ENCODE measurements around the gene ELMOD1. TPM values are rescaled to one million over a fixed set of nuclear protein-coding genes. Genes with fewer than 3 reads are reported as not detected.

Gene ELMOD1
- total RNA-seq, 3 donors from 2014 or later (not counting 1 experiment from before 2014, with no cell fraction given) = not detected

- no peaks in the 10 kb centered on the region for H3K9me3 Mint-ChIP-seq
- no peaks in the 10 kb centered on the region for H3K36me3 ChIP-seq (ENCODE audit: control insufficient read depth, insufficient read depth, low read length)
- no peaks in the 10 kb centered on the region for H3K36me3 Mint-ChIP-seq
- H3K9me3 ChIP-seq (ENCODE audit: control insufficient read depth, insufficient read depth, low read length) = no peaks in the 10 kb centered on the region
- WGBS (ENCODE audit: insufficient coverage) = 29% methylated on average over 3 of the region's 5 CpGs
- H3K4me3 Mint-ChIP-seq = peak overlapping the region; percentile 82
- H3K4me3 ChIP-seq (ENCODE audit: low read length) = no peak overlapping the region
- TF ChIP-seq CTCF (IDR thresholded peaks at IDR 0.05) = no peak
- ATAC-seq = no peak
- peaks cover 50% of the 10 kb centered on the region for H3K27me3 ChIP-seq (ENCODE audit: control insufficient read depth, insufficient read depth, low read length)
- peaks cover 57 to 78% of the 10 kb centered on the region in 2 donors for H3K27me3 Mint-ChIP-seq (ENCODE audit: low read depth in 2 of 2)
- H3K27ac Mint-ChIP-seq = no peak overlapping the region
- H3K4me1 ChIP-seq (ENCODE audit: control insufficient read depth, insufficient read depth, low read length) = peaks cover 22% of the 10 kb centered on the region
- H3K4me1 Mint-ChIP-seq = peaks cover 24% of the 10 kb centered on the region in 2 donors
- DNase-seq = no peak
- intact Hi-C loops (cut with micrococcal nuclease) = no loop called here
- H3K27ac ChIP-seq (ENCODE audit: low read length) = no peak overlapping the region
Observed at GRCh38 chr11:107592813-107593212, 1.9 kb downstream of the ELMOD1 start.

- no peak for ATAC-seq
- intact Hi-C loops (cut with micrococcal nuclease) = no loop called here
- TF ChIP-seq CTCF (IDR thresholded peaks at IDR 0.05) = no peak
- Histone ChIP-seq H3K27ac (ENCODE audit: low read length) (no peak overlapping the region), H3K27me3 (ENCODE audit: control insufficient read depth, insufficient read depth, low read length) (peaks cover 47% of the 10 kb centered on the region), H3K9me3 (ENCODE audit: control insufficient read depth, insufficient read depth, low read length) (no peaks in the 10 kb centered on the region), H3K4me1 (ENCODE audit: control insufficient read depth, insufficient read depth, low read length) (peaks cover 22% of the 10 kb centered on the region), H3K36me3 (ENCODE audit: control insufficient read depth, insufficient read depth, low read length) (no peaks in the 10 kb centered on the region), H3K4me3 (ENCODE audit: low read length) (no peak overlapping the region)
- H3K27ac Mint-ChIP-seq = no peak overlapping the region
- DNase-seq = no peak
- H3K27me3 Mint-ChIP-seq (ENCODE audit: low read depth in 2 of 2) = peaks cover 55 to 72% of the 10 kb centered on the region in 2 donors
- H3K4me1 Mint-ChIP-seq = peaks cover 24% of the 10 kb centered on the region in 2 donors
- no peak overlapping the region for H3K4me3 Mint-ChIP-seq
- H3K9me3 Mint-ChIP-seq = no peaks in the 10 kb centered on the region
- no peaks in the 10 kb centered on the region for H3K36me3 Mint-ChIP-seq
- 43% methylated on average over 4 of the region's 4 CpGs for WGBS (ENCODE audit: insufficient coverage)
Observed at GRCh38 chr11:107593951-107594350, 3.0 kb downstream of the ELMOD1 start.

- H3K27me3 ChIP-seq (ENCODE audit: control insufficient read depth, insufficient read depth, low read length) = peaks cover 43% of the 10 kb centered on the region
- intact Hi-C loops (cut with micrococcal nuclease) = no loop called here
Observed at GRCh38 chr11:107594736-107595135, 3.8 kb downstream of the ELMOD1 start.

More at GRCh38 chr11:107594736-107595135, 3.8 kb downstream of the ELMOD1 start:
- 72% methylated on average over 2 of the region's 2 CpGs for WGBS (ENCODE audit: insufficient coverage)
- H3K4me1 ChIP-seq (ENCODE audit: control insufficient read depth, insufficient read depth, low read length) = peaks cover 22% of the 10 kb centered on the region
- H3K9me3 ChIP-seq (ENCODE audit: control insufficient read depth, insufficient read depth, low read length) = no peaks in the 10 kb centered on the region
- no peak for DNase-seq
- Mint-ChIP-seq H3K27ac (no peak overlapping the region), H3K27me3 (ENCODE audit: low read depth in 2 of 2) (peaks cover 49 to 64% of the 10 kb centered on the region in 2 donors), H3K4me1 (peaks cover 24% of the 10 kb centered on the region in 2 donors), H3K9me3 (no peaks in the 10 kb centered on the region), H3K4me3 (no peak overlapping the region), H3K36me3 (no peaks in the 10 kb centered on the region)
- ATAC-seq = no peak
- H3K27ac ChIP-seq (ENCODE audit: low read length) = no peak overlapping the region
- no peak for TF ChIP-seq CTCF (IDR thresholded peaks at IDR 0.05)
- H3K36me3 ChIP-seq (ENCODE audit: control insufficient read depth, insufficient read depth, low read length) = no peaks in the 10 kb centered on the region
- no peak overlapping the region for H3K4me3 ChIP-seq (ENCODE audit: low read length)
